ENCODE measurements around the gene LORICRIN. TPM values are rescaled to one million over a fixed set of nuclear protein-coding genes. Genes with fewer than 3 reads are reported as not detected.

Gene LORICRIN
- total and polyA plus RNA-seq, 4 donors = not detected

DNA sequence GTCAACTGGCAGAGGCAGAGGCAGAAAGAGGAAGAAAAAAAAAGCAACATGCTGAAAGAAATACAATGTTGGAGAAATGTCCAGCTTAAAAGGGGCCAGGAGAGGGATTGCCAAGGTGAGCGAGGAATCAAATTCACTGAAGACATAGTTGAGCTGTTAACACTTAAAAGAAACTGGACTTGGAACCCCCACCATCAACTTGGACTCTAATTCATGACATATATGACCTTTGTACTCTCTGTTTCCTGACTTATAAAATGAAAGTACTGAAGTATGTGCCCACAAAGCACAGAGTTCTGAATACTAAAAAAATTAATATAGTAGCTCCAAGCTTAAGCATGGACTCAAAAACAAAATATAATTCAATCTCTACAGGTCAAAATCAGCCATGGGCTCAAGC lies 26.0 kb upstream of the LORICRIN start:
- Histone ChIP-seq H3K4me1 (ENCODE audit: control insufficient read depth in 4 of 4, insufficient read depth in 4 of 4, low read length in 3 of 4) (no peaks in the 10 kb centered on the region), H3K9me3 (ENCODE audit: control insufficient read depth in 4 of 4, low read length in 3 of 4) (no peaks in the 10 kb centered on the region), H3K9ac (ENCODE audit: low read depth in 1 of 2, low read length in 2 of 2) (no peak overlapping the region), H3K27ac (ENCODE audit: low read depth in 1 of 2, low read length in 2 of 2) (no peak overlapping the region), H3K4me3 (ENCODE audit: low read depth in 1 of 3, low read length in 3 of 3) (no peak overlapping the region), H3K27me3 (ENCODE audit: control insufficient read depth in 4 of 4, insufficient read depth in 4 of 4, low read length in 3 of 4) (peaks cover 0 to 2% (median 0%) of the 10 kb centered on the region in 4 donors), H3K36me3 (ENCODE audit: control insufficient read depth in 4 of 4, insufficient read depth in 3 of 4, low read depth in 1 of 4, low read length in 3 of 4) (no peaks in the 10 kb centered on the region)
- WGBS = 91% methylated on average over 1 of the region's 1 CpG
- peak; percentile 28 to 30 for TF ChIP-seq HNF4A (conservative IDR thresholded peaks at IDR 0.05)
- TF ChIP-seq, protein P1, sequence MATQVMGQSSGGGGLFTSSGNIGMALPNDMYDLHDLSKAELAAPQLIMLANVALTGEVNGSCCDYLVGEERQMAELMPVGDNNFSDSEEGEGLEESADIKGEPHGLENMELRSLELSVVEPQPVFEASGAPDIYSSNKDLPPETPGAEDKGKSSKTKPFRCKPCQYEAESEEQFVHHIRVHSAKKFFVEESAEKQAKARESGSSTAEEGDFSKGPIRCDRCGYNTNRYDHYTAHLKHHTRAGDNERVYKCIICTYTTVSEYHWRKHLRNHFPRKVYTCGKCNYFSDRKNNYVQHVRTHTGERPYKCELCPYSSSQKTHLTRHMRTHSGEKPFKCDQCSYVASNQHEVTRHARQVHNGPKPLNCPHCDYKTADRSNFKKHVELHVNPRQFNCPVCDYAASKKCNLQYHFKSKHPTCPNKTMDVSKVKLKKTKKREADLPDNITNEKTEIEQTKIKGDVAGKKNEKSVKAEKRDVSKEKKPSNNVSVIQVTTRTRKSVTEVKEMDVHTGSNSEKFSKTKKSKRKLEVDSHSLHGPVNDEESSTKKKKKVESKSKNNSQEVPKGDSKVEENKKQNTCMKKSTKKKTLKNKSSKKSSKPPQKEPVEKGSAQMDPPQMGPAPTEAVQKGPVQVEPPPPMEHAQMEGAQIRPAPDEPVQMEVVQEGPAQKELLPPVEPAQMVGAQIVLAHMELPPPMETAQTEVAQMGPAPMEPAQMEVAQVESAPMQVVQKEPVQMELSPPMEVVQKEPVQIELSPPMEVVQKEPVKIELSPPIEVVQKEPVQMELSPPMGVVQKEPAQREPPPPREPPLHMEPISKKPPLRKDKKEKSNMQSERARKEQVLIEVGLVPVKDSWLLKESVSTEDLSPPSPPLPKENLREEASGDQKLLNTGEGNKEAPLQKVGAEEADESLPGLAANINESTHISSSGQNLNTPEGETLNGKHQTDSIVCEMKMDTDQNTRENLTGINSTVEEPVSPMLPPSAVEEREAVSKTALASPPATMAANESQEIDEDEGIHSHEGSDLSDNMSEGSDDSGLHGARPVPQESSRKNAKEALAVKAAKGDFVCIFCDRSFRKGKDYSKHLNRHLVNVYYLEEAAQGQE (IDR thresholded peaks at IDR 0.05) = no peak
- DNase-seq (ENCODE audit: low spot score) = no peak

DNA sequence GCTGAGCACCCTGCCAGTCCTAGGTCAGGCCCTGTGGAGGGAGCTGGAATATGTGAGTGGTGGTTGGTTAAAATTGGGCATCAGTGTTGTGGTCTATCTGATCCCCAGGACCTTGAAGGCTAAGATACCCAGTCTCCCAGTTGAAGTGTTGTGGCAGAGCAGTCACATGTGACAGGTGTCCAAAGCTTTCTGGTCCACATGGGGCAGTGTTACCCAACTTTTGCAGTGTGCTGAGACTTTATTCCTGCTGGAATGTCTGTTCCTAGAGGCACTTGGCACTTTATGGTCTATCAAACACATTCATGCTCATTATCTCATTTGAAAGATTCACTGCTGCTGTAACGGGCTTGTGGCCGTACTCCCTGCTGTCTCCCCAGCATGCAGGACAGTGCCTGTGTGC lies 21.0 kb upstream of the LORICRIN start:
- no peaks in the 10 kb centered on the region for H3K36me3 ChIP-seq (ENCODE audit: control insufficient read depth in 4 of 4, insufficient read depth in 3 of 4, low read depth in 1 of 4, low read length in 3 of 4)
- no peak for DNase-seq (ENCODE audit: low spot score)
- H3K4me1 ChIP-seq (ENCODE audit: control insufficient read depth in 4 of 4, insufficient read depth in 4 of 4, low read length in 3 of 4) = no peaks in the 10 kb centered on the region
- TF ChIP-seq RAD21 (IDR thresholded peaks at IDR 0.05) (no peak), SP1 (IDR thresholded peaks at IDR 0.05) (no peak), FOXA1 (IDR thresholded peaks at IDR 0.05) (no peak), HNF4G (IDR thresholded peaks at IDR 0.05) (no peak), YY1 (IDR thresholded peaks at IDR 0.05) (no peak), JUND (IDR thresholded peaks at IDR 0.05) (no peak), HNF4A (conservative IDR thresholded peaks at IDR 0.05) (no peak), FOXA2 (IDR thresholded peaks at IDR 0.05) (no peak)
- TF ChIP-seq, protein P2, sequence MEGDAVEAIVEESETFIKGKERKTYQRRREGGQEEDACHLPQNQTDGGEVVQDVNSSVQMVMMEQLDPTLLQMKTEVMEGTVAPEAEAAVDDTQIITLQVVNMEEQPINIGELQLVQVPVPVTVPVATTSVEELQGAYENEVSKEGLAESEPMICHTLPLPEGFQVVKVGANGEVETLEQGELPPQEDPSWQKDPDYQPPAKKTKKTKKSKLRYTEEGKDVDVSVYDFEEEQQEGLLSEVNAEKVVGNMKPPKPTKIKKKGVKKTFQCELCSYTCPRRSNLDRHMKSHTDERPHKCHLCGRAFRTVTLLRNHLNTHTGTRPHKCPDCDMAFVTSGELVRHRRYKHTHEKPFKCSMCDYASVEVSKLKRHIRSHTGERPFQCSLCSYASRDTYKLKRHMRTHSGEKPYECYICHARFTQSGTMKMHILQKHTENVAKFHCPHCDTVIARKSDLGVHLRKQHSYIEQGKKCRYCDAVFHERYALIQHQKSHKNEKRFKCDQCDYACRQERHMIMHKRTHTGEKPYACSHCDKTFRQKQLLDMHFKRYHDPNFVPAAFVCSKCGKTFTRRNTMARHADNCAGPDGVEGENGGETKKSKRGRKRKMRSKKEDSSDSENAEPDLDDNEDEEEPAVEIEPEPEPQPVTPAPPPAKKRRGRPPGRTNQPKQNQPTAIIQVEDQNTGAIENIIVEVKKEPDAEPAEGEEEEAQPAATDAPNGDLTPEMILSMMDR (IDR thresholded peaks at IDR 0.05; ENCODE audit: low read depth, low read length, missing input control) = no peak
- TF ChIP-seq, protein P3, sequence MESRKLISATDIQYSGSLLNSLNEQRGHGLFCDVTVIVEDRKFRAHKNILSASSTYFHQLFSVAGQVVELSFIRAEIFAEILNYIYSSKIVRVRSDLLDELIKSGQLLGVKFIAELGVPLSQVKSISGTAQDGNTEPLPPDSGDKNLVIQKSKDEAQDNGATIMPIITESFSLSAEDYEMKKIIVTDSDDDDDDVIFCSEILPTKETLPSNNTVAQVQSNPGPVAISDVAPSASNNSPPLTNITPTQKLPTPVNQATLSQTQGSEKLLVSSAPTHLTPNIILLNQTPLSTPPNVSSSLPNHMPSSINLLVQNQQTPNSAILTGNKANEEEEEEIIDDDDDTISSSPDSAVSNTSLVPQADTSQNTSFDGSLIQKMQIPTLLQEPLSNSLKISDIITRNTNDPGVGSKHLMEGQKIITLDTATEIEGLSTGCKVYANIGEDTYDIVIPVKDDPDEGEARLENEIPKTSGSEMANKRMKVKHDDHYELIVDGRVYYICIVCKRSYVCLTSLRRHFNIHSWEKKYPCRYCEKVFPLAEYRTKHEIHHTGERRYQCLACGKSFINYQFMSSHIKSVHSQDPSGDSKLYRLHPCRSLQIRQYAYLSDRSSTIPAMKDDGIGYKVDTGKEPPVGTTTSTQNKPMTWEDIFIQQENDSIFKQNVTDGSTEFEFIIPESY (IDR thresholded peaks at IDR 0.05) = no peak
- TF ChIP-seq, protein P4, sequence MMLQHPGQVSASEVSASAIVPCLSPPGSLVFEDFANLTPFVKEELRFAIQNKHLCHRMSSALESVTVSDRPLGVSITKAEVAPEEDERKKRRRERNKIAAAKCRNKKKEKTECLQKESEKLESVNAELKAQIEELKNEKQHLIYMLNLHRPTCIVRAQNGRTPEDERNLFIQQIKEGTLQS (IDR thresholded peaks at IDR 0.05) = no peak
- TF ChIP-seq, protein P1 (IDR thresholded peaks at IDR 0.05) = no peak
- H3K4me3 ChIP-seq (ENCODE audit: low read depth in 1 of 3, low read length in 3 of 3) = no peak overlapping the region
- H3K9me3 ChIP-seq (ENCODE audit: control insufficient read depth in 4 of 4, low read length in 3 of 4) = no peaks in the 10 kb centered on the region
- H3K27ac ChIP-seq (ENCODE audit: low read depth in 1 of 2, low read length in 2 of 2) = no peak overlapping the region
- no peak overlapping the region for H3K9ac ChIP-seq (ENCODE audit: low read depth in 1 of 2, low read length in 2 of 2)
- H3K27me3 ChIP-seq (ENCODE audit: control insufficient read depth in 4 of 4, insufficient read depth in 4 of 4, low read length in 3 of 4) = no peaks in the 10 kb centered on the region
- 67% methylated on average over 2 of the region's 2 CpGs for WGBS
